ENCODE results near the gene ASMTL.
"Not testable (repeated sequence)": the region's sequence is repeated elsewhere in the genome, so short reads cannot be mapped to it uniquely, and the experiment has no call there.

The ASMTL gene

GRCh38 chrX:1434871-1435240, 17.9 kb downstream of the ASMTL start:
- no peak for DNase-seq (ENCODE audit: low read depth in 2 of 2, low spot score in 1 of 2)

GRCh38 chrX:1433646-1434357, 18.9 kb downstream of the ASMTL start:
- DNase-seq (ENCODE audit: low read depth in 2 of 2, low spot score in 1 of 2): no peak

GRCh38 chrX:1430451-1430850, 22.3 kb downstream of the ASMTL start:
- DNase-seq (ENCODE audit: low read depth in 2 of 2, low spot score in 1 of 2): no peak

- no peak for DNase-seq (ENCODE audit: low read depth in 2 of 2, low spot score in 1 of 2)
These were observed 25.0 kb downstream of the ASMTL start for GRCh38 chrX:1427756-1428155.

- DNase-seq (ENCODE audit: low read depth in 2 of 2, low spot score in 1 of 2): not testable (repeated sequence)
These were observed 26.4 kb downstream of the ASMTL start for GRCh38 chrX:1426321-1426720.

GRCh38 chrX:1425381-1425780, 27.3 kb downstream of the ASMTL start:
- DNase-seq (ENCODE audit: low read depth in 2 of 2, low spot score in 1 of 2): no peak

GRCh38 chrX:1424147-1424851, 28.4 kb downstream of the ASMTL start:
- no peak for DNase-seq (ENCODE audit: low read depth in 2 of 2, low spot score in 1 of 2)

GRCh38 chrX:1423215-1423614, 29.5 kb downstream of the ASMTL start:
- no peak for DNase-seq (ENCODE audit: low read depth in 2 of 2, low spot score in 1 of 2)

- no peak for DNase-seq (ENCODE audit: low read depth in 2 of 2, low spot score in 1 of 2)
These were observed 30.6 kb downstream of the ASMTL start for GRCh38 chrX:1422135-1422465.

GRCh38 chrX:1421433-1422134, 31.1 kb downstream of the ASMTL start:
- DNase-seq (ENCODE audit: low read depth in 2 of 2, low spot score in 1 of 2): no peak

- no peak for DNase-seq (ENCODE audit: low read depth in 2 of 2, low spot score in 1 of 2)
These were observed 32.3 kb downstream of the ASMTL start for GRCh38 chrX:1420371-1420770.

GRCh38 chrX:1419545-1420355, 33.0 kb downstream of the ASMTL start:
- no peak for DNase-seq (ENCODE audit: low read depth in 2 of 2, low spot score in 1 of 2)

GRCh38 chrX:1418901-1419544, 33.7 kb downstream of the ASMTL start:
- DNase-seq (ENCODE audit: low read depth in 2 of 2, low spot score in 1 of 2): no peak

GRCh38 chrX:1417921-1418771, 34.6 kb downstream of the ASMTL start:
- DNase-seq (ENCODE audit: low read depth in 2 of 2, low spot score in 1 of 2): no peak

GRCh38 chrX:1416965-1417760, 35.5 kb downstream of the ASMTL start:
- DNase-seq (ENCODE audit: low read depth in 2 of 2, low spot score in 1 of 2): no peak

- no peak for DNase-seq (ENCODE audit: low read depth in 2 of 2, low spot score in 1 of 2)
These were observed 36.4 kb downstream of the ASMTL start for GRCh38 chrX:1416327-1416784.

GRCh38 chrX:1412551-1413161, 40.1 kb downstream of the ASMTL start:
- DNase-seq (ENCODE audit: low read depth in 2 of 2, low spot score in 1 of 2): no peak

- no peak for DNase-seq (ENCODE audit: low read depth in 2 of 2, low spot score in 1 of 2)
These were observed 41.4 kb downstream of the ASMTL start for GRCh38 chrX:1411326-1411725.

- DNase-seq (ENCODE audit: low read depth in 2 of 2, low spot score in 1 of 2): no peak
These were observed 45.7 kb downstream of the ASMTL start for GRCh38 chrX:1407035-1407434.

Measured in stimulated activated CD8-positive, alpha-beta memory T cell treated with anti-CD3 and anti-CD28 coated beads, Interleukin-4, amount 100 ng/mL, for 4 hours (primary cell).